Head of caudate nucleus (tissue), 42 donors: ENCODE results near the gene CDKL5.

Experiments
- DNase-seq, 42 donors: peaks; one replicate each; pipeline versions ENCODE4 v3.0.0 to v3.0.0-alpha.2; 2020 to 2021; ENCODE audit warnings: mixed read lengths in 7 of 42
- intact Hi-C: fragments of 100-400 bp; cut with DNase I; formaldehyde crosslinking; loops from one replicate; pipeline ENCODE4 v1.15.0; 2022

CDKL5 gene

GRCh38 chrX:18674788-18675735 lies 249.7 kb downstream of the CDKL5 start:
- intact Hi-C loops: no loop called here
- peak; percentile 55 to 91 (median 76) for DNase-seq

- intact Hi-C loops: no loop called here
- DNase-seq: no peak
Measured at GRCh38 chrX:18676050-18676449, 250.6 kb downstream of the CDKL5 start.

GRCh38 chrX:18676470-18676869 lies 251.1 kb downstream of the CDKL5 start:
- DNase-seq: no peak
- intact Hi-C loops: no loop called here

- intact Hi-C loops: no loop called here
- no peak for DNase-seq
Measured at GRCh38 chrX:18677161-18677869, 251.9 kb downstream of the CDKL5 start.

- intact Hi-C loops: no loop called here
- DNase-seq: no peak
Measured at GRCh38 chrX:18681996-18682395, 256.6 kb downstream of the CDKL5 start.

- no peak for DNase-seq
- intact Hi-C loops: no loop called here
Measured at GRCh38 chrX:18682979-18683387, 257.6 kb downstream of the CDKL5 start.

- intact Hi-C loops: no loop called here
- no peak for DNase-seq
Measured at GRCh38 chrX:18687856-18688495, 262.6 kb downstream of the CDKL5 start.

GRCh38 chrX:18691431-18691830 lies 266.0 kb downstream of the CDKL5 start:
- DNase-seq: no peak
- intact Hi-C loops: no loop called here

- no peak for DNase-seq
- intact Hi-C loops: no loop called here
Measured at GRCh38 chrX:18692541-18692940, 267.1 kb downstream of the CDKL5 start.

- intact Hi-C loops: no loop called here
- no peak for DNase-seq
Measured at GRCh38 chrX:18696653-18697052, 271.2 kb downstream of the CDKL5 start.

GRCh38 chrX:18698737-18699650 lies 273.6 kb downstream of the CDKL5 start:
- no peak for DNase-seq

GRCh38 chrX:18701621-18702361 lies 276.4 kb downstream of the CDKL5 start:
- intact Hi-C loops: no loop called here
- peak in 1 of 42 donors; percentile 12 for DNase-seq

More at GRCh38 chrX:18698737-18699650, 273.6 kb downstream of the CDKL5 start:
- intact Hi-C loops: no loop called here

- DNase-seq: no peak
- intact Hi-C loops: no loop called here
Measured at GRCh38 chrX:18702362-18703195, 277.2 kb downstream of the CDKL5 start.
